ENCODE data around the gene CCDC33. TPM values are rescaled to one million over a fixed set of nuclear protein-coding genes. Genes with fewer than 3 reads are reported as not detected.

CCDC33 gene
- total and polyA plus RNA-seq, 4 experiments from 2014 or later, result not detected

DNA sequence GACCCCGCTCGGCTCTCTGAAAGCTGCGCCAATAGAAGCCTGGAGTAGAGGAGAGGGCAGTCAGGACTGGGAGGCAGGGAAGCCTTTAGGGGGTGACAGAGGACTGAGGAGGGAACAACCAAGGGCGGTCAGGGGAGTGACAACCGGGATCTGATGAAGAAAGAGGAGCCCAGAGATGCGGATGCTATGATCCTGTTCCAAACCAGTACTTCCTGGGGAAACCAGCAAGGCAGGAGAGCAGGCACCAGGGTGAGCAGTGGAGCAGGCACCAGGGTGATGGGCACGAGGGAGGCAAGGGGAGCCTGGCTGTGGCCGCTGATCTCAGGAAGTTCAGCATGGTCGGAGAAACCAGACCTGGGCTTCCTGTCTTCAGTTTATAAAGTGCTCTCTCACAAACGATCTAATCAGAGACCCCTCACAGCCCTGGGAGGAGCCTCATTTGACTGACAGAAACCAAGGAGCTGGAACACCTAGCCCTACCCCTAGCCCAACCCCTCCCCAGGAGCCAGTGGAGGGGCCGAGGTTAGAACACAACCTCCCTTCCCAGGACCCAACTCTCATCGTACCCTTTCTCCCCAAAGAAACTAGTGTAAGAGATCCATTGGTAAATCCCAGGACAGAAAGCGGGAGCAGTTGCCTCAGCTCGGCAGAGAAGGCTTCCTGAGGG lies 34.9 kb downstream of the CCDC33 start:
- no peak overlapping the region for H3K27ac ChIP-seq (ENCODE audit: low read depth, low read length)
- ChIA-PET POLR2A (ENCODE audit: partially characterized antibody) (no interaction called here), CTCF (ENCODE audit: partially characterized antibody) (no interaction called here)
- Mint-ChIP-seq H3K4me3 (no peak overlapping the region), H3K27me3 (peaks cover 22 to 42% of the 10 kb centered on the region in 2 donors), H3K9me3 (no peaks in the 10 kb centered on the region), H3K4me1 (no peaks in the 10 kb centered on the region), H3K36me3 (no peaks in the 10 kb centered on the region), H3K27ac (peak overlapping the region in 1 of 7 donors; percentile 57)
- H3K4me1 ChIP-seq (ENCODE audit: insufficient read depth, low read length), result no peaks in the 10 kb centered on the region
- H3K4me3 ChIP-seq (ENCODE audit: low read length in 2 of 2), result no peak overlapping the region
- peaks cover 5% of the 10 kb centered on the region for H3K27me3 ChIP-seq (ENCODE audit: insufficient read depth, low read length)
- no peak for DNase-seq
- intact Hi-C loops (cut with micrococcal nuclease), result no loop called here
- no peaks in the 10 kb centered on the region for H3K9me3 ChIP-seq (ENCODE audit: control insufficient read depth in 1 of 2, low read length in 2 of 2)
- H3K36me3 ChIP-seq (ENCODE audit: insufficient read depth, low read length), result no peaks in the 10 kb centered on the region

DNA sequence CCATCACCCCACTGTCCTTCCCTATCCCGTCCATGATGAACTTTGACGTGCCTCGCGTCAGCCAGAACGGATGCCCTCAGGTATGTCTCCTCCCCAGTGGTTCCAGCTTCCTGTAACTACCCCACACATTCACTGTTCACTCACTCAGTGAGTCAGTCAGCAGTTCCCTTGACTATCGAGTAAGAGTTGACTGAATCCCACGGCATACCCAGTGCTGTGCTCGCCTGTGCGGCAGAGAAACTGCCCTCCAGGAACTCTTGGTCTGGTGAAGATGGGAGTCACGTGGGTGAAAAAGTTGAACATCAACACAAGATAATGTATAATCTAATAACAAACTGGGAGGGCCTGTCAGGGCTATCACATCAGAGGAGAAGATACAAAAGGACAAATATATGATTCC lies 36.7 kb downstream of the CCDC33 start:
- Histone ChIP-seq H3K4me3 (ENCODE audit: low read length in 2 of 2) (no peak overlapping the region), H3K4me1 (ENCODE audit: insufficient read depth, low read length) (no peaks in the 10 kb centered on the region), H3K9me3 (ENCODE audit: control insufficient read depth in 1 of 2, low read length in 2 of 2) (no peaks in the 10 kb centered on the region), H3K27me3 (ENCODE audit: insufficient read depth, low read length) (peaks cover 5% of the 10 kb centered on the region), H3K36me3 (ENCODE audit: insufficient read depth, low read length) (no peaks in the 10 kb centered on the region), H3K27ac (ENCODE audit: low read depth, low read length) (no peak overlapping the region)
- no peaks in the 10 kb centered on the region for H3K36me3 Mint-ChIP-seq
- no peaks in the 10 kb centered on the region for H3K4me1 Mint-ChIP-seq
- H3K27ac Mint-ChIP-seq, result no peak overlapping the region
- H3K27me3 Mint-ChIP-seq, result peaks cover 22 to 43% of the 10 kb centered on the region in 2 donors
- ChIA-PET CTCF (ENCODE audit: partially characterized antibody) (no interaction called here), POLR2A (ENCODE audit: partially characterized antibody) (no interaction called here)
- H3K4me3 Mint-ChIP-seq, result no peak overlapping the region
- DNase-seq, result no peak
- H3K9me3 Mint-ChIP-seq, result no peaks in the 10 kb centered on the region
- intact Hi-C loops (cut with micrococcal nuclease), result no loop called here

DNA sequence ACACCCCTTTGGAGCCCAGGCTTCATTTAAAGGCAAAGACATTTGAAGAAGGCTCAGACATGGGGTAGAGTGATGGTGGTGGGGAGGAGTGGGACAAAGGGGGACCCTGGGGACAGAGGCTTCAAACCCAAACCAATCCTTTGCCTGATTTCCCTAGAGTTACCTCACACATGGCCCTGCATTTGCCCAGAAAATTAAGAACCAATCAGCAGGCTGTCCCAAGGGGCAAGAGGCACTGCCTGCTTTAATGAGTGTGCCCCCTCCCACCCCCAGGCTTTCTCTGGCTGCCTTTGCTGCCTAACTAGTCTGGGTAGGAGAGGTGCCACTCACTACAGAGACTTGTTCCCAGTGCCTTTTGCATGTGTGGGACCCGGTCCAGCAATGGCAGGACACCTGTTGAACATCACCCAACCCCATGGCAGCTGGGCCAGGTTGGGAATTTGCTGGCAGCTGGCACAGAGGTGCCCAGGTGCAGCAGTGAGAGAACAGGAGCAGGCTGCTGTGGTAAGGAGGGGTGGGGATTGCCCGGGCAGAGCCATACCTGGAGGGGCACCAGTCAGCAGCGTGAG lies 38.4 kb downstream of the CCDC33 start:
- ChIA-PET CTCF (ENCODE audit: partially characterized antibody) (no interaction called here), POLR2A (ENCODE audit: partially characterized antibody) (no interaction called here)
- no peak overlapping the region for H3K27ac Mint-ChIP-seq
- no peaks in the 10 kb centered on the region for H3K4me1 Mint-ChIP-seq
- Histone ChIP-seq H3K36me3 (ENCODE audit: insufficient read depth, low read length) (no peaks in the 10 kb centered on the region), H3K4me1 (ENCODE audit: insufficient read depth, low read length) (no peaks in the 10 kb centered on the region), H3K27ac (ENCODE audit: low read depth, low read length) (no peak overlapping the region), H3K9me3 (ENCODE audit: control insufficient read depth in 1 of 2, low read length in 2 of 2) (no peaks in the 10 kb centered on the region), H3K27me3 (ENCODE audit: insufficient read depth, low read length) (peaks cover 5% of the 10 kb centered on the region), H3K4me3 (ENCODE audit: low read length in 2 of 2) (no peak overlapping the region)
- H3K27me3 Mint-ChIP-seq, result peaks cover 16 to 34% of the 10 kb centered on the region in 2 donors
- H3K4me3 Mint-ChIP-seq, result no peak overlapping the region
- intact Hi-C loops (cut with micrococcal nuclease), result no loop called here
- no peaks in the 10 kb centered on the region for H3K36me3 Mint-ChIP-seq
- DNase-seq, result no peak
- no peaks in the 10 kb centered on the region for H3K9me3 Mint-ChIP-seq

DNA sequence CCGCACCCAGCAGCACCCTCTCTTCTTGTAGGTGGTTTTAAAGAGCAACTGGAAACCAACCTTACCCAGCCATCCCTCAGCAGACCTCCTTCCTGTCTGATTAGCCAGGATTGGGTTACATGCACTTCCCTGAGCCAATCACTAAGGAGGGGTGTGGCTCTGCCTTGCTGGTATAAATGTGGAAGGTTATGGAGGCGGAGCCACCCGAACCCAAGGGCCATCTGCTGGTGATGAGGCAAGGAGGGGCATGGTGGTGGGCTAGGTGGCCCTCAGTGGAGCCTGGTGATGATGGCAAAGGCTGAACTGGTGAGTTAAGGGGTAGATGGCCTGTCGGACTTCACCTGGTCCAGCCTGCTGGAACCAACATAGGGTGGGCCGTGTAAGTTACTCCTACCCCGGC lies 39.8 kb downstream of the CCDC33 start:
- Mint-ChIP-seq H3K9me3 (no peaks in the 10 kb centered on the region), H3K4me1 (no peaks in the 10 kb centered on the region), H3K4me3 (no peak overlapping the region), H3K27ac (no peak overlapping the region), H3K27me3 (peaks cover 18 to 33% of the 10 kb centered on the region in 2 donors), H3K36me3 (no peaks in the 10 kb centered on the region)
- no peak for DNase-seq
- Histone ChIP-seq H3K9me3 (ENCODE audit: control insufficient read depth in 1 of 2, low read length in 2 of 2) (no peaks in the 10 kb centered on the region), H3K4me3 (ENCODE audit: low read length in 2 of 2) (no peak overlapping the region), H3K27me3 (ENCODE audit: insufficient read depth, low read length) (peaks cover under 1% of the 10 kb centered on the region), H3K36me3 (ENCODE audit: insufficient read depth, low read length) (no peaks in the 10 kb centered on the region), H3K27ac (ENCODE audit: low read depth, low read length) (no peak overlapping the region), H3K4me1 (ENCODE audit: insufficient read depth, low read length) (no peaks in the 10 kb centered on the region)
- CTCF ChIA-PET (ENCODE audit: partially characterized antibody), result no interaction called here
- intact Hi-C loops (cut with micrococcal nuclease), result no loop called here
- POLR2A ChIA-PET (ENCODE audit: partially characterized antibody), result no interaction called here

DNA sequence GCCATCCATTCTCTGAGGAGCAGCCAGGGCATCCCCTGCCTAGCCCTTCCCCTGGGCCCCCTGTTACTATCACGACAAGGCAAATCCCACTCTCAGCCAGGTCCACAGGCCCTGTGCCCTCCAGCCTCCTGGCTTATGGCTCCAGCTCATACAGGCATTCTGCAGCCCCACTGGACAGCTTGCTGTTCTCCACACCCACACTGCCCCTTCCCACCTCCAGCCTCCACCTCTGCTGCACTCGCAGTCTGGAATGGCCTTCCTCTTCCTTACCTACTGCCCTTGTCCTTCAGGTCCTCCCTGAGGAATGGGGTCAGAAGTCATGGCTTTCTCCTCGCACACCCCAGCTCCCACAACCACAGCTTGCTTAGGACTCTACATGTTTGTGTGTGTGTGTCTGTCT lies 40.4 kb downstream of the CCDC33 start:
- Mint-ChIP-seq H3K4me3 (no peak overlapping the region), H3K27me3 (peaks cover 20 to 30% of the 10 kb centered on the region in 2 donors), H3K4me1 (no peaks in the 10 kb centered on the region), H3K36me3 (no peaks in the 10 kb centered on the region), H3K9me3 (no peaks in the 10 kb centered on the region), H3K27ac (no peak overlapping the region)
- Histone ChIP-seq H3K36me3 (ENCODE audit: insufficient read depth, low read length) (no peaks in the 10 kb centered on the region), H3K27ac (ENCODE audit: low read depth, low read length) (no peak overlapping the region), H3K4me1 (ENCODE audit: insufficient read depth, low read length) (no peaks in the 10 kb centered on the region), H3K27me3 (ENCODE audit: insufficient read depth, low read length) (no peaks in the 10 kb centered on the region), H3K9me3 (ENCODE audit: control insufficient read depth in 1 of 2, low read length in 2 of 2) (no peaks in the 10 kb centered on the region), H3K4me3 (ENCODE audit: low read length in 2 of 2) (no peak overlapping the region)
- CTCF ChIA-PET (ENCODE audit: partially characterized antibody), result no interaction called here
- POLR2A ChIA-PET (ENCODE audit: partially characterized antibody), result no interaction called here
- intact Hi-C loops (cut with micrococcal nuclease), result no loop called here
- DNase-seq, result no peak

DNA sequence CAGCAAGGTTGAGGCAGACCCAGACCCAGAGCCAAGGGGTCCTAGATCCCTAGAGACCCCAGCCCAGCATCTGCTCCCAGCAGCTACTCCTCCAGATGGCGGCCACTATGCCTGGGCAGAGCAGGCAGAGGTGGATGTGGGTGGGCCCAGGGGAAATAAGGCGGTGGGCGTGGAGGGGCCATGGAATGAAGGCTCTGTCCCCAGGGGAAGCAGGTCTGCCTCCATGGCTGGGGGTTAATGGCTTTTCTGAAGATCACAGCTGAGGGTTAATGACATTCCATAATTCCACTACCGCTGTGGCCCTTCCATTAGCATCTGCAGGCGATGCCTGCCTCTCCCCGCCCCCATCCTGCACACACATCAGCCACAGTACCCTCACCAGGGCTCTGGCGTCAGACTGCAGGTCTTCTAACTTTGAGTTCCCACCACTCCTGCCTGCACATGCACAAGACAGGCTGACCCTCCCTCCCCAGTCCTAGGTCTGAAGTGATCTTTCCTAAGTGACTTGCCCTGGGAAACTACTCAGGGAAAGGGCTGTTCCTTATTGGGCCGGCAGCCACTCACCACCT lies 41.2 kb downstream of the CCDC33 start:
- no peaks in the 10 kb centered on the region for H3K9me3 Mint-ChIP-seq
- H3K27ac Mint-ChIP-seq, result no peak overlapping the region
- DNase-seq, result no peak
- no peaks in the 10 kb centered on the region for H3K4me1 Mint-ChIP-seq
- no peaks in the 10 kb centered on the region for H3K36me3 ChIP-seq (ENCODE audit: insufficient read depth, low read length)
- no peaks in the 10 kb centered on the region for H3K27me3 ChIP-seq (ENCODE audit: insufficient read depth, low read length)
- no peaks in the 10 kb centered on the region for H3K4me1 ChIP-seq (ENCODE audit: insufficient read depth, low read length)
- ChIA-PET POLR2A (ENCODE audit: partially characterized antibody) (no interaction called here), CTCF (ENCODE audit: partially characterized antibody) (no interaction called here)
- no peak overlapping the region for H3K4me3 ChIP-seq (ENCODE audit: low read length in 2 of 2)
- no peak overlapping the region for H3K27ac ChIP-seq (ENCODE audit: low read depth, low read length)
- peaks cover 19 to 31% of the 10 kb centered on the region in 2 donors for H3K27me3 Mint-ChIP-seq
- intact Hi-C loops (cut with micrococcal nuclease), result no loop called here
- no peak overlapping the region for H3K4me3 Mint-ChIP-seq
- H3K9me3 ChIP-seq (ENCODE audit: control insufficient read depth in 1 of 2, low read length in 2 of 2), result no peaks in the 10 kb centered on the region
- H3K36me3 Mint-ChIP-seq, result no peaks in the 10 kb centered on the region

DNA sequence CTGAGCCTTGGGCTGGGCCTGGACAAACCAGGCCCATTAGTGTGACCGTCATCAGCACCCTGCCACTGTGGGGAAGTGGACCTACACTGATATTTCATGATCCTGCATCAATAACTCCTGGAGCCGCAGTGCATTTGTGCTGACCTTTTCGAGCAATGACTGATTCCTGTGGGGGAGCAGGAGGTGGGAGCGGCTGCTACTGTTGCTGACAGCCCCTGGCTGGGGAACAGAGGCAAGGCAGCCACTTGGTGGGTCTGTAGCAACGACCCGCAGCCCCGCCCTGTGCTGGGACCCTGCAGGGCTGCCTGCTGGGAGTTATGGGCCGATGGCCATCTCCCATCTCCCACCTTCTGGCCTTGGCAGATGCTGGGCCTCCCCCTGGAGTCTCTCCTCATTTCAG lies 42.1 kb downstream of the CCDC33 start:
- DNase-seq, result no peak
- Mint-ChIP-seq H3K36me3 (no peaks in the 10 kb centered on the region), H3K9me3 (no peaks in the 10 kb centered on the region), H3K4me1 (no peaks in the 10 kb centered on the region), H3K27ac (no peak overlapping the region), H3K4me3 (no peak overlapping the region), H3K27me3 (peaks cover 14 to 27% of the 10 kb centered on the region in 2 donors)
- intact Hi-C loops (cut with micrococcal nuclease), result no loop called here
- Histone ChIP-seq H3K4me1 (ENCODE audit: insufficient read depth, low read length) (no peaks in the 10 kb centered on the region), H3K4me3 (ENCODE audit: low read length in 2 of 2) (no peak overlapping the region), H3K36me3 (ENCODE audit: insufficient read depth, low read length) (no peaks in the 10 kb centered on the region), H3K27ac (ENCODE audit: low read depth, low read length) (no peak overlapping the region), H3K9me3 (ENCODE audit: control insufficient read depth in 1 of 2, low read length in 2 of 2) (no peaks in the 10 kb centered on the region), H3K27me3 (ENCODE audit: insufficient read depth, low read length) (no peaks in the 10 kb centered on the region)
- ChIA-PET POLR2A (ENCODE audit: partially characterized antibody) (no interaction called here), CTCF (ENCODE audit: partially characterized antibody) (no interaction called here)
